Left renal cortex interstitium (tissue), 4 donors: ENCODE data around the gene STARD4. TPM values are rescaled to one million over a fixed set of nuclear protein-coding genes. Genes with fewer than 3 reads are reported as not detected.

Source experiments
- DNase-seq, 4 donors: peaks; one replicate each; pipeline ENCODE4 v3.0.0-alpha.2; 2013; ENCODE audit warnings: low read depth in 4 of 4, low spot score in 2 of 4, missing footprints in 1 of 4
- polyA plus RNA-seq, 4 donors: library from polyadenylated mRNA; unstranded; fragments of 120-200 nt; gene quantifications; one replicate each; pipeline ENCODE4 v1.2.1, GENCODE V29; 2013; ENCODE audit not compliant: insufficient read length in 4 of 4

The STARD4 gene
- polyA plus RNA-seq, 4 donors = 21.0 to 31.0 (median 23.0) TPM

DNA sequence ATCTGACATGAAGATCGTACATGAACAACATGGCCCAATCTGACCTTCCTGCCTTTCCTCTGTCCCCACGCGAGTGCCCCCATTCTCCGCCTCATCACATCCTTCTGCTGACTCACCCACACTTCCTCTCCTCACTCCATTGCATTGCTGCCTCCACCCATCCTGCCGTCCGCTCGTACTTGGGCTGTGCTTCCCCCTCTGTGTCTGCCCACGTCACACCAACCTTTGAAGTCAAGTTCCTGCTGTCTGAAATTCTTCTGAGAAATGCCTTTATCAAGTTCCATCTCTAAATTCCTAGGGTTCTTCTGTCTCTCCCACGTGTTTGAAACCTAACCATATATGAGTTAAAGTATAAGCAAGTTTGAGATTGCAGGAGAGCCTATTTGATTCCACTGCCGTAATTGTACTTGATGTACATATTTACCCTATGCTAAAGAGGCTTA is 18.0 kb upstream of the STARD4 start:
- no peak for DNase-seq

DNA sequence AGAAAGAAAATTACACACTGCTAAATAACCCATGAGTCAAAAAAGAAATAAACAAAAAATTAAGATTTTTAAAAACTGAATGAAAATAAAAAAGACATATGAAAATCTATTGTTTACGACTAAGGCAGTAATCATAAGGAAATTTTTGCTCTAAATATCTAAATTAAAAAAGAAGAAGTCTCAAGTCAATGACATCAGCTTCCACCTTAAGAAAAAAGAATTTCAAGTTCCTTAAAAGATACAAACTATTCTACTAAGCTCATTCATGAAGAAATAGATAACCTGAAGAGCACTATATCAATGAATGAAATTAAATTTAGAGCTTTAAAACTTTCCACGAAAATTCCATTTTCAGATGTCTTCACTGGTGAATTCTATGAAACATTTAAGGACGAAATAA is 15.7 kb upstream of the STARD4 start:
- DNase-seq = no peak

DNA sequence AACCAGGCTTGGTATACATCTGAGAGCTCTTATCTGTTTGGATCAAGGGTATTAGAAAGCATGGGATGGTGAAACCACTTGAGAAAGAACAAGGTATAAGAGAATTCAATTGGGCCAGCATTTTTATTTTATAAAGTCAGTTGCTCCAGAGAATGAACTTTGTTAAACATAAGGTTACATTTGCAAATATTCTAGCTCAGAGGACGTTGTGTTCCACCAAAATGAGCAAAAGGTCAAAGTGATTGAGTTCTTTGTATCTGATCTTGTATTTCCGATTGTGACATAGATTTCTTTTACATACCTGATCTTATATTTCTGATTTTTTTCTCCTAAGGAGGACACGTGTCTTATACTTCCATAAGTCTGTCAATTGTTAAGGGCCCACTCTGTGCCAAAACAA is 8.6 kb upstream of the STARD4 start:
- DNase-seq = no peak

DNA sequence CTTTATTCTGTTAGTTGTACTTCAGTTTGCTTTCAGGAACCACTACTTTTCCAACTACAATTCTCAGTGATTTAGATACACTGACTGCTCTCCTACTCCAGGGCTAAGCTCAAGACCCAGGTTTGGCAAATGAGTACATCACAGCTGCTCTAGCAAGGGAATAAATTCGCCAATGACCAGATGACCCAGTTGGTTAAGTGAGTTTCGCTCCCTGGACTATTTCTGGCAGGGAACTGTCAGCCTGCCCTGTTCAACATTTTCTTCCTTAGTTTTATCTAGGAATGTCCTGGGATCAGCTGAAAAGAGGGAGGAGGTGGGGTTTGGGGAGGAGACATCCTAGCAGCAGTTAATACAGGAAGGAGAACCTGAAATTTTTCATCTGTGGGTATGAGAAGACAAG is 6.4 kb upstream of the STARD4 start:
- DNase-seq = no peak

DNA sequence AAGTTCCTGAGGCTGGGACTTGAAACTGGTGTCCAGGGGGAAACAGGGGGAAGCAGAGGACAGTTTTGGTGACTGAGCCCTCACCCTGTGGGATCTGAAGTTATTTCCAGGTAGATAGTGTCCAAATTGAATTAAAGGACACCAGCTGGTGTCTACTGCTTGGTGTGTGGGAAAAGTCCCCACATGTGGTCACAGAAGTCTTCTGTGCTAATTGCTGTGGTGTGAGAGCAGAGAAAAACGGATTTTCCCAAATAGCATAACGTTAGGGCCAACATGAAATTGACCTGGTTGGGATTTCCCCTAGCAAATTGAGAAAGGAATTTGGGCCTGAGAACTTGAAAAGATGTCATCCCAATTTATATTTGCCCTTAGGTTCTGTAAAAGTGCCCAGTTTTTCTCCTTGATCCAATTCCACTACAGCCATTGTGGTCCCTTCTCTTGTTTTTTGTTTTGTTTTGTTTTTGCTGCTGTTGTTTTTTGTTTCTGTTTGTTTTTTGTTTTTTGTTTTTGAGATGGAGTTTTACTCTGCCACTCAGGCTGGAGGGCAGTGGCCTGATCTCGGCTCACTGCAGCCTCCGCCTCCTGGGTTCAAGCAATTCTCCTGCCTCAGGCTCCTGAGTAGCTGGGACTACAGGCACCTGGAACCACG is 5.6 kb upstream of the STARD4 start:
- DNase-seq = no peak

DNA sequence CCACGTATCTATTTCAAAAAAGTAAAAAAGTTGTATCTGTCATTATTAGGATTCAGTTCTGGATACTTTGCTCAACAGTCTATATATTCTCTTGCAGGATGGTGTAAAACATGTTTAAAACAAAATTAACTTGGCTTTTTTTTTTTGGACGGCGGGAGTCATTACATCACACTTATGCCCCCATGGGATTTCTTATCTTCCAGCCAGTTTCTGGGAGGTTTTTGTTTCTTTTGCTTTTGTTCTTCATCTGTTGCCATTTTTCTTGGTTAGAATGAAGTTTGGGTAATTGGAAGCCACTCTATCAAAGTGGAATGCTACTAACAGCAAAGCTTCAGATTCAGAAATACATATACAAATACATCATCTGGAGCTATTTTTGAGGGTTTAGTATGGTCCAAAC is 1.8 kb upstream of the STARD4 start:
- DNase-seq = no peak

DNA sequence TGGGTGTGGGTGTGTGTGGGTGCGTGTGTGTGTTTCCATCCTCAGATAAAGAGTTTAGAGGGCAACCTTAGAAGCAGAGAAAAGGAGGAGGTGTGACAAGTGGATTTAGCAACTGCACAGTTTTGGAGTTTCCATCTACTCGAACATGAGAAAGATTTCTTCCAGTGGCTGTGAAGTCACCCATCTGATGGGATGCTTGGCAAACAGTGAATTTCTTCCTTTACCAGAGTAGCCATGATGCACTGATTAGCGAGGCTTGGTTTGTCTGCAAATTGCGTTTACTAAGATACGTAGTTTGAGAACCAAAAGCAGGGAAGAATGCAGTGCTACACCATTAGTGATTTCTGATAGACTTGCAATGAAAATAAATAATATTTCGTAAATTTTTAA is 791 bp upstream of the STARD4 start:
- peak in 1 of 4 donors; percentile 52 for DNase-seq

DNA sequence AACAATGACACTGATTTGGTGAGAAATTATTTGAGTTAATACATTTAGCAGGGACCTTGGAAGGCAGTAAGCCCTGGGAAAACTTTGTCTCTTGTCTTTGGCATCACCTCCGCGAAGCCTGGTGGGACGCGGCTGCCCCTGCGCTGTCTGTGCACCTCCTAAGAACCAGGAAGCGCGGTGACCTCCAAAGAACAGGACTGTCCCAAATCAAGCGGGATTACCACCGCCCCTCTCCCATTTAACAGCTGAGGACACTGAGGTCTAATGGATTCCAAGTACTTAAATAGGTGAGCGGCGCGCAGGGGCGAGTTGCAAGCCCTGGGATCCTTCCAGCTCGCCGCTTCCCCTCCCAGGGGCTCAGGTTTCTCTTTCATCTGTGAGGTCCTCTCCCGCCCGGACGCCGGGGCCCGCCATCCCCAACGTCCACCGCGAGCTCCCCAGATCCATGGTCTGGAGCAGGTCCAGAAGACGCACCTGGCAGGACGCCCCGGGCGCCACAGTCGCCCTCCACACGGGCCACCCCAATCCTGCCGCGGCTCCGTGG is 432 bp downstream of the STARD4 start:
- DNase-seq = peak in 3 of 4 donors; percentile 37 to 56 (median 46)

DNA sequence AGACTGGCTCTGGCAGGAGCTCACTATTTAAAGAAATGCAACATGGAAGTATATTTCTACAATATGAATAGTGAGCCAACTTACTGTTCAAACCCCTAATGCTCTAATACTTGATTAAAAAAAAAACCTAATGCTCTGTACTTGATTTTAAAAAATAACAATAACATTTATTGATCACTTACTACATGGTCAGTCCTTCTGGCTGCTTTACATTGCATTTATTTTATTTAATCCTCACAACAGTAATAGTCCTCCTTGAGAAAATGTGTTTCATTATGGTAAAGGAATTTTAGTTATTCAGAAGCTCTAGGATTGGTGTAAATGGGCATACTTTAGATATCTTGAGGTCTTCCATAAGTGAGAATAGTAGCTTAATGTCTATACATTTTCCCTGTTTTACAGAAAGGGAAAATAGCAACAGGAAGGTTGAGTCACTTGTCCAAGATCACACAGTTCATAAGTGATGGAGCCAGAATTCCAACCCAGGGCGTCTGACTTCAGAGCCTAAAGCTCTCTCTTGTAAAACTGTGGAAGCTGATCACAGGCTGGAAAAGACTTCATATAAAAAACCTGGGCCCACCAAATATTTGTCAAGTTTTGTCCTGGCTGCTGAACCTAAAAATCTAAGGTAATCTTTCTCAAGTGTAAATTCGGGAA is 1.0 kb downstream of the STARD4 start:
- no peak for DNase-seq

DNA sequence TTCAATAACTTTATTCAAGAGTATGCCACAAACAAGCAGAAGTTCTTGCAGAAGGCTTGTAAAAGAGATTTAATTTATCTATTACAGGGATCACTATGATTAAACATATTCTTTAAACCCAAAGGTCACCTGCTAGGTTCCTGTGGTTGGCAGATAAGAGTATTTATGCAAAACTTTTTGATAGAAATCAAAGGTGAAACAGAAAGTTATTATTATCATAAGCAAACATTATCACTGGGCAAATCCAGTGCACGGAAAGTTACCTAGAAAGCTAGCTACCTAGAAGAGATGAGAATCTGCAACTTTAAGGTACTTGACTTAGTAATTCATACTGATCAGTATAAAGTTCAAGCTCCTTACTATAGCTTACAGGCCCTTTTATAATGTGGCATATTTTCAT is 3.2 kb downstream of the STARD4 start:
- no peak for DNase-seq

DNA sequence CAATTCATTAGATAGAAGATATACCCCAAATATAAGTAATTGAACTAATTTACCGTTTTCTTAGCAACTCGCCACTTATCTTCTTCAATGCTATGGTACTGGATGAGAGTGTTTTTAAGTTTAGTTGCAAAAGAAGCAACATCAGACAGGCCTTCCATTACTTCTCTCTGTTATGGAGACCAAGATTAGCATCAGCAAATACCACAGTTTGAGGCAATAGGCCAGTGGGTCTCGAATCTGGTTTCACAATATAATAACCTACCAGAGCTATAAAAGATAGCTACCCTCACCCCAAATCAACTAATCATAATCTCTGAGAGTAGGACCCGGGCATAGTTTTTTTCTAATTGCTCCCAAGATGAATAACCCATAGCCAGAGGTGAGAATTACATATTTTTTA is 5.1 kb downstream of the STARD4 start:
- no peak for DNase-seq

DNA sequence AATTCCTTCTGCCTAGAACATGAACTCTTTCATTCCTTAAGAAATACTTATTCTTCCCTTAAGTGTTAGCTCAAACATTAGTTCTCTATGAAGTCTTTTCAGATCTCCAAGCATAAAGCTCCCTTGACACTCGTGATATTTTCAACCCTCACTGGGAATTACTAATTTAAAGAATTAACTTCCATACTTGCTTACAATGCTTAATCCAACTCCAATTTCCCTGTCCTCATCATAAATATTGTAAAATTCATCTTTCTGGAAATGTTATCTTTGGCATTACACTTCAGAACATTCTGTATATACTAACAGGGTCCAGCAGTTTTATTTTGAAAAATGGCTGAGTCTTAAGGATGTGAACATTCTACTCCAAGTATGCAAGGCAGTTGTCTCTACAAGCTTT is 7.2 kb downstream of the STARD4 start:
- DNase-seq = no peak

DNA sequence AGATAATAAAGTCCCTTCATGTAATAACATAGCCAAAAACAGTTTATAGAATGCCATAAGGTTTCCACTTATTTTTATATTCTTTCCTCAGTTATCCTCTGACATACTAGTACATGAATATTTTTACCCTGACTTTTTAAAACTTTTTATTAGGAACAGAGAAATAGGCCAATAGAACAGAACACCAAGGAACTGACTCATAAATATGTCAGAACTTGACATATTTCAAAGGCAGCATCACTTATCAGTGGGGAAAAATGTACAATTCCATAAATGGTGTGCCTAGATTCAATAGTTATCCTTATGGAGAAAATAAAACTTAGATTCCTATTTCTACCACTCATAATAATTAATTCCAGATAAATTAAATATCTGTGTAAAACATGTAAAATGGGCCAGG is 9.4 kb downstream of the STARD4 start:
- no peak for DNase-seq

DNA sequence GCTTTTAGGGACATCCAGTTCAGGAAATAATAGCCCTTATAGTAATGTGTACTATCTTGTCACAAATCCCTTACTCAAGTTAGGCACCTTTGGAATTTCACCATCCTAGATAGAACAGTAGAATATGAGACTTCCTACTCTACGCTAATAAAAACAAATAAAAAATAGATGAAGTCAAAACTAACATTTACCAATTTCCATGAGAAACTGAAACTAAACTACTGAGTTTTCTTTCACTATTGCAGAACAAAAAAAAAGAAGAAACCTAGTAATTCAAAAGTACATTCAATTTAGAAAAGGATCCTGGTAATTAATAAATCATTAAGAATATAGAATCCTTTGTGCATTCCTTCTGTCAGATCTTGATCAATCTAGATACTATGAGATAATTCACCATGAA is 14.0 kb downstream of the STARD4 start:
- DNase-seq = no peak

DNA sequence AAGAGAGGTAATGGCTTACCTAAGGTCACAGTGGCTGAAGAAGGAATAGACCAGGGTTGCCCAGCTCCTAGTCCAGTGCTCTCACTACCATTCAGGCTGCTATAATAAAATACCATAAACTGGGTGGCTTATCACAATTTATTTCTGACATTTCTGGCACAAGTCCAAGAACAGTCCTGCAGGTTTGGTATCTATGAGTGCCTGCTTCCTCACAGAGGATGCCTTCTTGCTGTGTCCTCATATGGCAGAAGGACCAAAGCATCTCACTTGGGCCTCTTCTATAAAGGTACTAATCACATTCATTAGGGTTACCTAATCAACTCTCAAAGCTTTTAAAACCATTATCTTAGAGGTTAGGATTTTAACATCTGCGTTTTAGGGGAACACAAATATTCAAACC is 17.2 kb downstream of the STARD4 start:
- DNase-seq = no peak

DNA sequence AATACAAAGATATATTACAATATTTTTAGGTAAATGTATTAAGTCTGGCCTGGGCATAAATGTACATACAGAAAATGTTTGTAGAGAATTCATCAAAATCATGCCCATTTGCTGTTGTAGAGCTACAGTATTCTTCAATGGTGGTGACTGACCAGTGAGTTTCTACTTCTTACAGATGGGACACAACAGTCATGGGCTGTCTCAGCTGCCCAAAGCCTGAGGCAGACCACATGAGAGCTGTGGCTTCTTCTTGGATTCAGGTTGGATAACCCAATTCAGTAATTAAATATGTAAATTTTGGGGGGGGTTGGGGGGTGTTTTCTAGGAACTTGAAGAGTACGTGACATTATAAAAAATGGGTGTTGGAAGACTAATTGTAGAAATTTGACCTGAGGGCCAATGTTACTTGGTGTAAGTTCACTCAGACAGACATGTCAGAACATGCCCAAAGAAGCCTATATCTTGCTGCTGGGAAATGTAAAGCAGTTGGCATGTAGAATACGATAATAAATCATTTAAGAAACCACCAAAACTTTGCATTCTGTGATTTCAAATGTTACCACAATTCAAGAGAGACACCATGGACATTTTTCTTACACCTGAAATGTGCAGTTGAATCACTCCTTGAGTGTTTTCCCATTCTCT is 17.9 kb downstream of the STARD4 start:
- DNase-seq = no peak

DNA sequence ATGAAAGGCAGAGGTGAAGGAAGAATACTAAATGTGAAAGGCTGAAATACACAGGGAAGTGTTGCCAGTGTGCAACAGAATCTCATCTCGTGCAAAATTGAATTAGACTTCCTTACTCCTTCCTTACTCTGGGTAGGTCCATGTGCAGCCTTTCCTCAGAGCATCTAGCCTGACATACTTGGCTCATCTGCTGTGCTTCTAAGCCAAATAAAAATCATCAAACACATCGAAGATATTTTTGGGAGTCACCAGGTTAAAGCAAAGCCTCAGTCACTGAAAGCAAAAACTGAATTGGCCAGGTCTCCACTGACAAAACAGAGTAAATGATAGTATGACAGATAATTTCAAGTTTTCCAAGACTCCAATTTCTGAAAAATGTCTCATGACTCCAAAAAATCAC is 19.3 kb downstream of the STARD4 start:
- DNase-seq = no peak

DNA sequence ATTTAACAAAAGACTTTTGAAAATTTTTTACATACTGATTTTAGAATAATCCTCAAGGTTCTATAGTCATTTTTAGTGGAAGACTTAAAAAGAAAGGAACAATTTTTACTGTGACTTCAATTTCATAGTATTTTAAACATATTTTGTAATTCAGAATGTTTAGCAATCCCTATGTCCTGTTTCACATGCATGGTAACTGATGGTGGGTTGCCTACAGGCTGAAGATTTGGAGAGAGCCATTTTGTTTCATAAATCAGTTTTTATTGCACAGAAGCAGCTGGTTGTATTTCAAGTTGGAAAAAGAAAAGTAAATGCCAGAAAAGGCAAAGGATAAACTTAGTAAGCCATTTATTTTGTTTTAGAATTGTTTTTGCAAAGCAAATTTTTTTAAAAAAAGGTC is 24.0 kb downstream of the STARD4 start:
- DNase-seq = no peak

DNA sequence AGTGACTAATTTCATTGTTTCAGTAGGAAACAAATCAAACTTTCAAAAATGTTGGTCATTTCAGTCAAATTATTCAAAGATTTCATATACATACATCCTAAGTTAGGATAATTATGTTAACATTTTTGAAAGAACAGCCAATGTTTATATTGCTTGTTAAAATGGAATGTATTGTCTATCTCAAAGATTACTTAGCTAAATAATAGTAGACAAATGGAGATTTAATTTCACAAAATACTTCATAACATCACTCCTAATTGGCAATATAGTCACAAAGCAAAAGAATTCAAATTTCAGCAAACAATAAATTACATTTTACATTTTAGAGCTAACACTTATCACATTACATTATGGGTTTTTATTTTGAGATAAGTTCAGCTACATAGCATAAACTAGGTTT is 25.4 kb downstream of the STARD4 start:
- no peak for DNase-seq

DNA sequence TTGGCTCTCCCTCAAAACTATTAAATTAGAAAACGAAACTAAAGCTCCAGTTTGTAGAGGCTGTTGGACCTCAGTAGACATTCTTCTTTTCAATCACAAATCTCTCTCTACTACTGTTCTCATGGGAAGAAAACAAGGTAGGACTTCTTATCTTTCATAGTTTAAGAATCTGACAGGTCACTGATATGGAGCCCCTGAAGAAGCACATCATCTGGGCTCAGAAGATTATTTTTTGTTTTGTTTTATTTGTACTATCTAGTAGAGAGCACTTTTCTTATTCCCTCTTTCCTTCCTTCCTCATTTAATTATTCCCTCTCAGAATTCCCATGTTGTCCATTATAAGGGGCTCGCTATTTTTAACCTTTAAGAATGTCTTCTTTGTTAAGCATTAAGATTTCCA is 26.3 kb downstream of the STARD4 start:
- DNase-seq = no peak

DNA sequence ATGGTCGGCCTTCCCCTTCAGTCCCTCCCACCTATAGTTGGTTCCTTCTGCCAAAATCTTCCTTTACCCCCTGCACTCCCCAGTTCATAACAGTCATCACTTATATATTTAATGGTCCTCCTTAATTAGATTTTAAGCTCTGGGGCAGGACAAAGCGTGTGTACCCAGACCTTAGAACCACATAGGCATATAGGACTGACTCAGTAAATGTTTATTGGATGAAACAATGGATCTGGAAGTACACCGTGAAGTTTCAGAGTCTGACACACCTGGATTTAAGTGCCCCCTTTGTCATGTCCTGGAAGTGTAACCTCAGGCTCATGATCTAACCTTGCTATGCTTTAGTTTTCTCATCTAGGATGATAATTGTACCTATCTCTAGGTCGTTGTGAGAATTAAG is 32.0 kb downstream of the STARD4 start:
- DNase-seq = no peak

DNA sequence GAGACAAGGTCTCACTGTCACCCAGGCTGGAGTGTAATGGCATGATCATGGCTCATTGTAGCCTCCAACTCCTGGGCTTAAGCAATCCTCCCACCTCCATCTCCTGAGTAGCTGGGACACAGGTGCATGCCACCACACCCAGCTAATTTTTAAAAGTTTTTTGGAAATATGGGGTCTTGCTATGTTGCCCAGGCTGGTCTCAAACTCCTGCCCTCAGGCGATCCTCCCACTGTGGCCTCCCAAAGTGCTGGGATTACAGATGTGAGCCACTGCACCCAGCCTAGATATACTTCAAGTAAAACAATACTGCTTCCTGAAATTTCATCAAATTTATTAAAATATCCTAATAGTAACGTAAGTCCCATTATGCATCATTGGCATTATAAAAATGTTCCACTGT is 33.4 kb downstream of the STARD4 start:
- no peak for DNase-seq
